ENCODE data around the gene PKDCC.
A peak's percentile ranks its signal among the peaks of the same experiment; 100 is the strongest.

PKDCC gene

GRCh38 chr2:42001711-42002201 lies 46.1 kb upstream of the PKDCC start:
- TF ChIP-seq CTCF (IDR thresholded peaks at IDR 0.05; ENCODE audit: low read depth, low read length, missing control alignments) = no peak
- H3K27ac ChIP-seq = no peak overlapping the region
- DNase-seq = no peak
- no peak overlapping the region for H3K4me3 ChIP-seq (ENCODE audit: low read depth, low read length)
- no peaks in the 10 kb centered on the region for H3K36me3 ChIP-seq (replicated peaks)
- H3K27me3 ChIP-seq (replicated peaks) = no peaks in the 10 kb centered on the region
- in situ Hi-C loops (cut with HindIII; ENCODE audit: low pct_ligation_motif_present, low sequenced_read_pairs) = no loop called here

- H3K4me3 ChIP-seq (ENCODE audit: low read depth, low read length) = no peak overlapping the region
- no peak for DNase-seq
- in situ Hi-C loops (cut with HindIII; ENCODE audit: low pct_ligation_motif_present, low sequenced_read_pairs) = no loop called here
- no peak overlapping the region for H3K27ac ChIP-seq
- TF ChIP-seq CTCF (IDR thresholded peaks at IDR 0.05; ENCODE audit: low read depth, low read length, missing control alignments) = no peak
- H3K27me3 ChIP-seq (replicated peaks) = no peaks in the 10 kb centered on the region
- no peaks in the 10 kb centered on the region for H3K36me3 ChIP-seq (replicated peaks)
These were observed 40.3 kb upstream of the PKDCC start for GRCh38 chr2:42007551-42007950.

- Histone ChIP-seq H3K36me3 (replicated peaks) (no peaks in the 10 kb centered on the region), H3K27me3 (replicated peaks) (no peaks in the 10 kb centered on the region), H3K27ac (no peak overlapping the region), H3K4me3 (ENCODE audit: low read depth, low read length) (no peak overlapping the region)
- in situ Hi-C loops (cut with HindIII; ENCODE audit: low pct_ligation_motif_present, low sequenced_read_pairs) = no loop called here
- DNase-seq = no peak
- TF ChIP-seq CTCF (IDR thresholded peaks at IDR 0.05; ENCODE audit: low read depth, low read length, missing control alignments) = no peak
These were observed 39.4 kb upstream of the PKDCC start for GRCh38 chr2:42008241-42008921.

- Histone ChIP-seq H3K27ac (no peak overlapping the region), H3K36me3 (replicated peaks) (no peaks in the 10 kb centered on the region), H3K27me3 (replicated peaks) (no peaks in the 10 kb centered on the region), H3K4me3 (ENCODE audit: low read depth, low read length) (no peak overlapping the region)
- no peak for TF ChIP-seq CTCF (IDR thresholded peaks at IDR 0.05; ENCODE audit: low read depth, low read length, missing control alignments)
- DNase-seq = no peak
- in situ Hi-C loops (cut with HindIII; ENCODE audit: low pct_ligation_motif_present, low sequenced_read_pairs) = no loop called here
These were observed 37.9 kb upstream of the PKDCC start for GRCh38 chr2:42009657-42010580.

- Histone ChIP-seq H3K27me3 (replicated peaks) (no peaks in the 10 kb centered on the region), H3K4me3 (ENCODE audit: low read depth, low read length) (no peak overlapping the region), H3K36me3 (replicated peaks) (no peaks in the 10 kb centered on the region), H3K27ac (no peak overlapping the region)
- in situ Hi-C loops (cut with HindIII; ENCODE audit: low pct_ligation_motif_present, low sequenced_read_pairs) = no loop called here
- no peak for TF ChIP-seq CTCF (IDR thresholded peaks at IDR 0.05; ENCODE audit: low read depth, low read length, missing control alignments)
- DNase-seq = peak; percentile 88
These were observed 37.0 kb upstream of the PKDCC start for GRCh38 chr2:42010743-42011298.

All from brain microvascular endothelial cell (primary cell).